ENCODE results near the gene ETNPPL. TPM values are rescaled to one million over a fixed set of nuclear protein-coding genes. Genes with fewer than 3 reads are reported as not detected.
"Not testable (repeated sequence)": the region's sequence is repeated elsewhere in the genome, so short reads cannot be mapped to it uniquely, and the experiment has no call there.

The ETNPPL gene
- total RNA-seq, 1 donor from 2014 or later: 0.75 TPM

DNA sequence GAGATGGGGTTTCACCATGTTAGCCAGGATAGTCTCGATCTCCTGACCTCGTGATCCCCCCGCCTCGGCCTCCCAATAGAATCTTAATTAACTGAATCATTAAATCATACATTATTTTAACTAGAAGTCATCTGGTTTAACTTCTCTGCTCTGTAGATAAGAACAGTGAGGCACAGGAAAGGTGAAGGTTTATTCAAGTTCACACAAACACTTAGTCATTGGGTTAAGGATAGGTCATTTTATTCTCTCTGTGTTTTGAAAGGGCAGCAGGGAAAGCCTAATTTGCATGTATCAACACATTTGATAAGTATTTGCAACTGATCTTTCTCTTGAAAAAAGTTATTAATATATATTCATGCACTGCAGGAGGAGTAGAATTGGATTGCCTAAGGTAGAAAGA is 1.1 kb upstream of the ETNPPL start:
- intact Hi-C loops (cut with DNase I): no loop called here
- DNase-seq (ENCODE audit: low spot score): no peak

DNA sequence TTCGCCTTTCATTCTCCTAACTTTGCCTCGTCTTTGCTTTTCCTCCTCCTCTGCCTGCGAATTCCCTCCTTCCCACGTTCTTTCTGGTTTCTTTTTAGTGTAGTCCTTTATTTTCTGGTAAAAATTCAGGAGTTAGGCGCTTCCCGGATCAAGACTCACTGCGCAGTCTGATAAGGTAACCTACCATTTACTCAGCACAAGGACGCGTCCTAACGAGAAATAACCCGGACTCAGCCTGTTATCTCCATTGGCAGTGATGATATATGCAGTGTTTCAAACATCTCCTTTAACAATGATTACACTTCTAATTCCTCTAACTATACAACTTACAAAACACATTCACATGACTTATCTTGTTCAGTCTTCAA is 357 bp upstream of the ETNPPL start:
- no peak for DNase-seq (ENCODE audit: low spot score)
- intact Hi-C loops (cut with DNase I): no loop called here

DNA sequence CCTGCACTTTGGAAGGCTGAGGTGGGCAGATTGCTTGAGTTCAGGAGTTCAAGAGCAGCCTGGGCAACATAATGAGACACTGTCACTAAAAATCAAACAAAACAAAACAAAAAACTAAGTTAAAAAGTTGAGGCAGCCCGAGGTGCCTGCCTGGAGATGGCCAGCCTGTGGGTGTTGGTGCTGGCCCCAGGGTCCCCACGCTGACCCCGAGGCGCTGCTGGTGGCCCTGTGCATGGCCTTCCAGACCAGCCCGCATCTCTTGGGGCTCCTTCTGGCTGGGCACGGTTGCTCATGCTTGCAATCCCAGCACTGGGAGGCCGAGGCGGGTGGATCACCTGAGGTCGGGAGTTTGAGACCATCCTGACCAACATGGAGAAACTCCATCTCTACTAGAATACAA is 4.4 kb downstream of the ETNPPL start:
- DNase-seq (ENCODE audit: low spot score): no peak
- intact Hi-C loops (cut with DNase I): no loop called here

DNA sequence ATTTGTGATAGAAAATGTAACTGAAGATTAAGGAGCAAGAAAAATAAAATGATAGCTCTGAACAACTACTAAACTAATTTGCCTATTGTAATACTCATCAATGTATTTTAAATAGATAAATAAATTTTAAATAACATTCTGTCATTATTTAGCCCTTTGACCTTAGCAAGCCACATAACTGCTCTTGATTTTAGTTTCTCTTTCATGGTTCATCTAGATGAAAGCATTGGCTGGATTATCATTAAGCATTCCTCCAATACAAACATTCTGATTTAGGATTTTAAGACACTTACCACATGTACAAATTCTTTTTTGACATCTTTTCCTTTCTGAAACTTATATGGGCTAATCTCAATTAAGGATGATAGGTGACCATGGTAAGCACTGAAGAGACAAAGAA is 8.5 kb downstream of the ETNPPL start:
- intact Hi-C loops (cut with DNase I): no loop called here
- DNase-seq (ENCODE audit: low spot score): no peak

DNA sequence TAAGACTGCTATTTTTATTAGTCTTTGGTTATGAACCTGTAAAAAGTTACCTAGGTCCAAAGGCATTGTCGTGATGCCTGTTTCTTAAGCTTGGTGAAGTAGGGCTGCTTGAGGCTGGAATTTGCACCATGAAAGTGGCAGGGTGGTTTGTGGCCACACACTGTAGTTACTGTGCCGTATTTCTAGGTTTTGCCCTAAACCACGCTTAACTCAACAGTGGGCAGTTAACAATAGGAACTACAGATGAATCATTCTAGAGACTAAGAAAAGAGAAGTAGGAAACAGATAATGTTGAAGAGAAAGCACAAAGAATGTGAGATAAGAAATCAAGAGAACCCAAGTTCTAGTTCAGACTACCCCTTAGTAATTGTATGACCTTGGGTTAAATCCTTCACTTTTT is 11.5 kb downstream of the ETNPPL start:
- DNase-seq (ENCODE audit: low spot score): no peak
- intact Hi-C loops (cut with DNase I): no loop called here

DNA sequence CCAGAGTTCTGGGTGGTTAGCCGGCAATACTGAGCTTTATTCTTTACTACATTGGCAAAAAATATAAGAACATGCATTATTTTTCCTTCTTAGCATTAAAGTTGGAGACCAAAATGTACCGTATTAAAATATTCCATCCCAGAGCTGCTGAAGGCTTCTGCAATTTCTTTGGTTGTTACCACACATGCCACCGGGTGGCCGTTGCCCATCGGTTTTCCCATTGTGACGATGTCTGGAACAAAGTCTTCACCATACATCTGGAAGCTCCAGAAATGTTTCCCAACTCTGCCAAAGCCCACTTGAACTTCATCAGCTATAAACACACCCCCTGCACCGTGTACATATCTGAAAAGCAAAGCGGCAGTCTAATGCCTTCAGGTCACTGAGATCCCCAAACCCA is 13.7 kb downstream of the ETNPPL start:
- no peak for DNase-seq (ENCODE audit: low spot score)

DNA sequence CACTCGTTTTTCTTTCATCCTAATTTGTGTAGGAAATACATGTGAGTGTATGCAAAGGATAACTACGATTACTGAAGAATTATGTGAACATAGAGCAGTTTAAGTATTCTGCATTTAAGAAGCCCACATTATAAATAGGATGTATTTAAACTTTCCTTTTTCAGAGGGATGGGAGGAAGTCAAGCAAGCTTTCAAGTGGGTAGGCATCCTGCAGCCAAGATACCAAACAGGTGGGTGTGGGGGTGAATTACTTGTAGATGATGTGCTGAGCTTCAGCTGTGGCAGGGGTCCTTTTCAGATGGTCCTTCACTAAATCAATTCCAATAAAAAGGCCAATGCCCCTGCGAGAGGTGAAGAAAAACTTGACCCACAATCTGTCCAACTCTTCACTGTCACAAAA is 16.3 kb downstream of the ETNPPL start:
- DNase-seq (ENCODE audit: low spot score): no peak
- intact Hi-C loops (cut with DNase I): no loop called here

More for the DNA sequence above, 13.7 kb downstream of the ETNPPL start:
- intact Hi-C loops (cut with DNase I): no loop called here

DNA sequence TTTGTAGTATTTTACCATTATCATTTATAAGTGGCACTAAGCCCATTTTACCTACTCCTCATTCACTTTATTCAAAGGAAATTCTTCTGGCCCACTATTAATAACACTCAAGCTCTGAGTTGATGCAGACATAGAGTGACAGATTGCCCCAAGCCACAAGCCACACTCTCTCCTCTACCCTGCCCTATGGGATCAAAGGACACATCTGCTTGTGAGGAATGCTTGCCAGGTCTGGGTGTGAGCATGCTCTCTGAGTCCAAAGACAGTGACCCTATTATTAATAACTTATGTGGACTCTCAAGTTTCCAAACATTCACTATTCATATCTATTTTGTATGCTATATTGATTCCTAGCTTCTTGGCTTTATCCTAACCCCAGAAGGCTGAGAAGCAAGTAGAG is 18.5 kb downstream of the ETNPPL start:
- intact Hi-C loops (cut with DNase I): no loop called here
- DNase-seq (ENCODE audit: low spot score): no peak

DNA sequence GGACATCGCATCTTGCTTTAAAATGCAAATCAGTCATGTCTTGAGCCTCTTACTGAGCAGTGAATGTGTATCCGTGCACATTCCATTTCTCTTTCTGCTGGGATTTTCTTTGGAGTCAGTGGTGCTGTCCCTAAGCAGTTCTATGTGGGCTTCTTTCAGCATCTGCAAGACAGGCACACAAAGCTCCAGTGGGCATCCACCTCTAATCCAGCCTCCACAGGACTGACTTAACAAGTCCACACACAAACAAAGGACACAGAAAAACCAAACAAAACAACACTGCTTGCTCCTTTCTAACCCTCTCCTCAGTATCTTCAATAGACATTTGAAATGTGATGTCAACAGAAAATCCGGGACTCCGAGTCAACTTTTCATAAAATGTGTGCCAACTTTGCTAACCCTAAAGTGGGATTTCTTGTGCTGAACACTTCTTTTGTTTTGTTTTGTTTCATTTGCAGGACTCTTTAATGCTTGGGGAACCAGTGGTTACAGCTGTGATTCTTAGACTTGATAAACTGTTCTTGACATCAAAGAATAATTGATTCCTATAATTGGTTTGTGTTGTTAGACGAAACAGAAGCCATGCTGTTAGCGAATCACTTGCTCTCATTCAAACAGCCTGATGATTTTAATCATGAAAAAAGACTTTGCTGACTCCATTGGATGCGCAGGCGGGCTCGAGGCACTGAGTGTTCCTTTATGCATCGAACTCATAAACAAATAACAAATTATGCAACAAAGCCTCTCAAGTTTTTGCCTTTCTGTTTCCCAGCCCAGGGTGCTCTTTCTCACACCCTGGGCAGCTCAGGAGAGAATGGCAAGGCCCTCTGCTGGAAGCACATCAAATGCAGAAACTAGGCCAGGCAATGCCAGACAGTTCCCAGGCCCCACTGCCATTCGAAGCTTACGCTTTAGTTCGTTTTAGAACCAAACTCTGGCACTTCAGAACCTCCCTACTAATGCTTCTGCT is 20.1 kb downstream of the ETNPPL start:
- no peak for DNase-seq (ENCODE audit: low spot score)
- intact Hi-C loops (cut with DNase I): no loop called here

DNA sequence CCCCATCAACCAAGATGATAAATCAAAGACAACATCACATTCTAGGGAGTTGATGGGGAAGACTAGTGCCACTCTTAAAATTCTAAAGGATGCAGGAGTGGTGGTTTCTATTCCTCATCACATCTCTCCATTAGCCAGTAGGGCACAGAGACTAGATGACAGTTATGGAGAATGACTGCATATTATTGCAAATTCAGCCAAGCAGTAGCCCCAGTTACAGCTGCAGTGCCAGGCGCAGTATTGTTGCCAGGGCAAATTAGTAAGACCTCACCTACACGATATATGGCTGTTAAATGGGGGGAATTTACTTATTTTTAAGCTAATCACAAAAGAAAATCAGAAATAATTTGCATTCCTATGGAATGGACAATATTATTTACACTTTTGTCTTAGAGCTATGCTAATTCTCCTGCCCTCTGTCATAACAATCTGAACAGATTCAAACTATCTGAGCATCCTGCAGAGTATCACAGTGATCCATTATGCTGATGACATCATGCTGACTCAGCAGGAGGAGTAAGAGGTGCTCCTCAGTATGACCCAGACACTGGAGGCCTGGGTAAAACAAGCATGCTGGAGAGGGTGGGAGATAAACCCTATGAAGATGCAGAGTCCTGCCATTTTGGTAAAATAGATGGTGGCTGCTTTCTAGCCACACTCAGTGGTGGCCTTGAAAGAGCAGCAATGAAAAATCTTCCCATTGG is 24.7 kb downstream of the ETNPPL start:
- intact Hi-C loops (cut with DNase I): no loop called here

DNA sequence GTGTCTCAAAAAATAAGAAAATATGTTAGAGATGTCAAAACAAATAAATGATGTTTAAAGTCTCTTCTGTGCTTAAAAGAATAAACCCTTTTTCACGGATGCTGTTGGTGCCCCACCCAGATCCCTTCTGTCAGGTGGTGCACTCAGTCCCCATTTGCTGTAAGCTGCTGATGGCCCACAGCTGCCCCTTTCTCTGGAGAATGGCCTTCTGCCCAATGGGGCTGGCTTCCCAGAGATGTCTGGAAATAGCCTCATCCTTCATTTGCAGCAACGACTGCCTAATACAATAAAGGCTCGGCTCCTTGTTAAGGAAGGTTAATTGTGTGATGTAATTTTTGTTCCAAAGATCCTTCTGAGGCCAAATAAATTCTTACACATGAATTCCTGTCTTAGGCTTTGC is 31.8 kb downstream of the ETNPPL start:
- no peak for DNase-seq (ENCODE audit: low spot score)
- intact Hi-C loops (cut with DNase I): no loop called here

More for the DNA sequence above, 24.7 kb downstream of the ETNPPL start:
- DNase-seq (ENCODE audit: low spot score): no peak

DNA sequence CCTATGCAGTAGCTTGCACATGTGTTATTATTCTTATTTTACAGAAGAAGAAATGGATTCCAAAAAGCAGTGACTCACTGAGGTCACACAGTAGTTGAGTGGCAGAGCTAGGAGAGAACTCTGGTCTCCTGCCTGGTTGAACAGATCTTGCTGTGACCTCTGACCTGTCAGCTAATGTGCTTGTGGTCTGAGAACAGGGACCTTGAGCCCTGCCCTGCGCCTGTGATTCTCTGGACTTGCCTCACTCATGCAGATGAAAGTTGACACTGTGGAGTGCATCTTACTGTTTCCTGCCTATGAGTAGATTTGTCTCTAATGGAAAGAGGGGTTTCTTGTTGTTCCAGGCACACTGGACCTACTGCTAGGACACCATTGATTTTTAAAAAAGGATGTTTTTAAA is 32.3 kb downstream of the ETNPPL start:
- intact Hi-C loops (cut with DNase I): no loop called here
- no peak for DNase-seq (ENCODE audit: low spot score)

DNA sequence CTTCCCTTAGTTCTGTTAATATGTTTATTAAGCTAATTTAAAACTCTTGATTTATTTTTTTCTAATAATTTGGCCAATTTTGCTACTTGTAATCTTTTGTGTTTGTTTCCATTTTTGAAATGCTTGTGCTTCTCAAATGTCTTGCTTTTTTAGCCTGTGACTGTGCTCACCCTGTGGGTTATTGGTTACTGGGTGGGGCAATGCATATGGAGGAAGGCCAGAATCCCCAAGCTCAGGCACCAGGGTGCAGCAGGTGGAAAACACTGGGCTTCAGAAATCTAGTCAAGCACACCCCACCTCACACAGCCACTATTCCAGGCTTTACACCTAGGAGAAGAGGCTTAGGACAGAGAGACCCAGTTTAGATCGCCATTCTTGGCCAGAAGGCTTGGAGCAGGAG is 33.1 kb downstream of the ETNPPL start:
- intact Hi-C loops (cut with DNase I): no loop called here
- DNase-seq (ENCODE audit: low spot score): no peak

DNA sequence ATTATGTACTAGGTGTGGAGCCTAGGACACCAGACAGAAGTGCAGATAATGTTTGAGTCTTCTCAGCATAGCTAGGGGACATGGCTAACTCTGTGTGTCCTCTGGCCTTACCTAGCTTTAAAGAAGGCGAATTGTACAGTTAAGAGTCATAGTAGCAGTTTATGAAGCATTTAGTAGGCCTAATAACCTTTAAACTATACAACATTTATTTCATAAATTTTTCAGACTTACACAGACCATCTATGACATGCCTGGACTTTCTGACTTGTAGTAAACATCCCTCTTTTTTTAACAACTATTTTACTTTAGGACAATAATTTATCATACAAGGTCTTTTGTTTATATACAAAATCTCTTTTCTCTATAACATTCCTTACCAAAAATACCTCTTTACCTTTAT is 37.4 kb downstream of the ETNPPL start:
- intact Hi-C loops (cut with DNase I): no loop called here

DNA sequence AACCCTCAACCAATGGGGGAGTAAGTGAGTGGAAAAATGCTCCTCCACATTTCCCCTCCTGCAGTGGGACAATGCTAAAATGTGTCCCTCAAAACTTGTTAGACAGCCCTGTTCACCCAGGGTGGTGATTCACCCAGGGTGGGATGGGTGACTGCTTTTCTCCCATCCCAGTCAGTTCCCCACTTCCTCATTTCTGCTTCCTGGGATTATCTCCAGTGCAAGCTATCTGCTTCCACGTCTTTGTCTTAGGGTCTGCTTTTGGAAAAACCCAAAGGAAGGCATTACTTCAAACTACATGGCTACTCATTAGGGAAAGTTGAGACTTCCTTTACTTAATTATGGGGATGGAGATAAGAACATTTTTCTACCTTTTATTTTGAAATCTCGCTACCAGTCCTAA is 45.5 kb downstream of the ETNPPL start:
- no peak for DNase-seq (ENCODE audit: low spot score)
- intact Hi-C loops (cut with DNase I): no loop called here

More for the DNA sequence above, 37.4 kb downstream of the ETNPPL start:
- DNase-seq (ENCODE audit: low spot score): no peak

DNA sequence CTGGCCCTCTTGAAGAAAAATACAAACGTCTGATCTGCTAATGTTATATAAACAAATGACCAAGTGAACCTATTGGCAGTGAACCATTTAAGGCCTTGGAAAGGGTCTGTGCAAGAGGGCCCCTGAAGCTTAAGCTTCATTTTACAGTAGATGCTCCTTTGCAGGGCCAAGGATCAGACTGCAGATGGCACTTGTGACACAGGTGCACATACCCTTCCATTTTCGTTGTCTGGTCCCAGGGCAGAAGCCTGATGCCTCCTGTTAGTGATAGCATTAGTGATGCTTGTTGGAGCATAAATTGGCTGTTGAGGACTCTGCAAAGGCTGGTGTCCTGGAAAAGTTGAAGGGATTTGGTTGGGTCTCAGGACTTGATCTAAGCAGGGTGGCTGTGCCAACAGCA is 46.5 kb downstream of the ETNPPL start:
- DNase-seq (ENCODE audit: low spot score): no peak
- intact Hi-C loops (cut with DNase I): no loop called here

DNA sequence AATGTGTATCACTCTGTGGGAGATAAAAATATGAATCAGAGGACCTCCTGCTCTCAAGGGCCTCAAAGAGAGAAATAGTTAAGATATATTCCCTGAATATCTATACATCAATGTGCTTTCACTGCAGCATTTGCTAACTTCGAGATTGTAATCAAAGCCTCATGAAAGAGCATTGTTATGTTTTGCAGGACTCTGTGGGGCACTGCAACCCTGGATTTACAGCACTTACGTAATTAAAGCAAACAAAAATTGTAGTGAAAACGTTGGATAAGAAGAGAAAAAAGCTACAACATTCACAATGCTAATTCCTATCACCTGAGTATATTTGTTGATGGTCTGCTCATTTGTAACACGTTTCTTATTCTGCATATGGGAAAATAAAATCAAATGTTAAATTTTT is 48.0 kb downstream of the ETNPPL start:
- intact Hi-C loops (cut with DNase I): no loop called here
- DNase-seq (ENCODE audit: low spot score): no peak

DNA sequence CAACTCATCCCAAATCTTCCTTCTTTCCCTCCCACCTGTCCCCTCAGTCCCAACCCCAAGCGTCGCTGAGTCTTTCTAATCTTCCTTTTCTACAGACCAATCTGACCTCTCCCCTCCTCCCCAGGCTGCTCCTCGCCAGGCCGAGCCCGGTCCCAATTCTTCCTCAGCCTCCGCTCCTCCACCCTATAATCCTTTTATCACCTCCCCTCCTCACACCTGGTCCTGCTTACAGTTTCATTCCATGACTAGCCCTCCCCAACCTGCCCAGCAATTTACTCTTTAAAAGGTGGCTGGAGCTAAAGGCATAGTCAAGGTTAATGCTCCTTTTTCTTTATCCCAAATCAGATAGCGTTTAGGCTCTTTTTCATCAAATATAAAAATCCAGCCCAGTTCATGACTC is 52.3 kb downstream of the ETNPPL start:
- DNase-seq (ENCODE audit: low spot score); intact Hi-C loops (cut with DNase I): not testable (repeated sequence)

DNA sequence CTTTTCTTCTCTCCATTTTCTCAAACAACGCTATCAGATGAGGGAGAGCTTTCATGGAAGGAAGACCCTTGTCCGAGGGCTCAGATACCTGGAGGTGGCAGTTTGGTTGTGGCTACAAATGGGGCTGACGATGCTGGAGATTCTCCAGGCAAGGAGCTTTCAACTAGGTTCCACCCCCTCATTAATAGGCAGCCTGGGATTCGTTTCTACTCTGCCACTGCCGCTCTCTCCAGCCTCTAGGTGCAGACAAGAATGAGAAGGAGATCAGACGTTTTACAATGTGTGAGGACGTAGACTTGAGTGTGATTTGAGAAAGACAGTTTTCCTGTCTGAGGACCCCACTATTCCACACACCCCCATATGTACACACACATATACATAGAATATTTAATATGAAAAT is 53.1 kb downstream of the ETNPPL start:
- intact Hi-C loops (cut with DNase I): no loop called here
- DNase-seq (ENCODE audit: low spot score): no peak

DNA sequence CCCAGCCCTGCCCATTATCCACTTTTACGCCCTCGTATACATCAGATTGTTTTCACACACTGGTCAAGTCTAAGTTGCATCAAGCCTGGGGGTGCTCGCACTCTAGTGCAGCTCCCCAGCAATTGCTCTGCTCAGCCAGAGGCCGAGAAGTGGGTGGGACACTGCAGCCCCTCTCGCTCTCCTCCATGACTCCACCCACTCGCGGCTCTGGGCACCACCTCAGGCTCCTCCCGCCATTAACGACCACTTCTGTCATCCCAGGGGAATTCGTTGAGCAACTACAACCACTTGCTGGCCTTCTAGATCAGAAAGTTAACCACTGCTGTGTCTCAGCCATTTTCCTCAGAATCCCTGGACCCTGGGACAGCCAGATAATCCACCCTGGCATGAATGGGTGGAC is 53.6 kb downstream of the ETNPPL start:
- no peak for DNase-seq (ENCODE audit: low spot score)
- intact Hi-C loops (cut with DNase I): no loop called here

DNA sequence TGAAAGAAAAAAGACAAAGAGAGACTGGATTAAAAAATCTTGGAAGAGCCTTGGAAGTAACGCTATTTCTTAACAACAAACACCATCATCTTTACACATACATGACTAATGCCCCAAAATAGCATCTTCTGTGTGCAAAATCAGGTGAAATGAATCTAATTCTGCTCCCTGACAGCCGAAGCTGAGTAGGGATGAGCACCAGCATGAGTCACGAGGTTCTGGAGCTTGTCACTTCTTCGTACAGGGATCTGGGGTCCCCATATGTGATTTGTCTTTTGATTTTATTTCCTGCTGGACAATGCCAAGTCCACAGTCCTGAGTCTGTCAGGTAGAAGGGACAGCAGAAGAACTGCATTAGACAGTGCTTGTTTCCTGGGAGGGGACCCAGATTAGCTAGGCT is 56.6 kb downstream of the ETNPPL start:
- DNase-seq (ENCODE audit: low spot score): no peak
- intact Hi-C loops (cut with DNase I): no loop called here
